Upper lobe of left lung (tissue), 4 donors: ENCODE results near the gene ZNF496.
"Not testable (repeated sequence)": the region's sequence is repeated elsewhere in the genome, so short reads cannot be mapped to it uniquely, and the experiment has no call there.

ENCODE experiments used
- CTCF ChIP-seq, 6 experiments: fragments of 450-650 bp in 4 of 6; fragments of 200-600 bp in 2 of 6; sonication (generic) in 2 of 6; IDR thresholded peaks; one replicate each; pipeline ENCODE4 v1.5.1; 2016 to 2019; ENCODE audit warnings: antibody characterized with exemption in 6 of 6
- POLR2A ChIP-seq, 4 donors: fragments of 450-650 bp; IDR thresholded peaks; one replicate each; pipeline ENCODE4 v1.5.1; 2016 to 2017; ENCODE audit warnings: antibody characterized with exemption in 4 of 4, mild to moderate bottlenecking in 2 of 4

- not testable (repeated sequence) for TF ChIP-seq CTCF, POLR2A (IDR thresholded peaks at IDR 0.05)
Measured at GRCh38 chr1:247377656-247378055, 46.0 kb upstream of the ZNF496 start.
